GM19351 (cell line): Measurements from ENCODE around the gene PICK1.

ENCODE experiments used
- ATAC-seq: cut with Tn5 transposase; IDR thresholded peaks from one replicate; pipeline ENCODE4 v1.9.1; 2021; ENCODE audit warnings: mild to moderate bottlenecking, moderate library complexity; ENCODE audit not compliant: unreplicated experiment

Gene PICK1

DNA sequence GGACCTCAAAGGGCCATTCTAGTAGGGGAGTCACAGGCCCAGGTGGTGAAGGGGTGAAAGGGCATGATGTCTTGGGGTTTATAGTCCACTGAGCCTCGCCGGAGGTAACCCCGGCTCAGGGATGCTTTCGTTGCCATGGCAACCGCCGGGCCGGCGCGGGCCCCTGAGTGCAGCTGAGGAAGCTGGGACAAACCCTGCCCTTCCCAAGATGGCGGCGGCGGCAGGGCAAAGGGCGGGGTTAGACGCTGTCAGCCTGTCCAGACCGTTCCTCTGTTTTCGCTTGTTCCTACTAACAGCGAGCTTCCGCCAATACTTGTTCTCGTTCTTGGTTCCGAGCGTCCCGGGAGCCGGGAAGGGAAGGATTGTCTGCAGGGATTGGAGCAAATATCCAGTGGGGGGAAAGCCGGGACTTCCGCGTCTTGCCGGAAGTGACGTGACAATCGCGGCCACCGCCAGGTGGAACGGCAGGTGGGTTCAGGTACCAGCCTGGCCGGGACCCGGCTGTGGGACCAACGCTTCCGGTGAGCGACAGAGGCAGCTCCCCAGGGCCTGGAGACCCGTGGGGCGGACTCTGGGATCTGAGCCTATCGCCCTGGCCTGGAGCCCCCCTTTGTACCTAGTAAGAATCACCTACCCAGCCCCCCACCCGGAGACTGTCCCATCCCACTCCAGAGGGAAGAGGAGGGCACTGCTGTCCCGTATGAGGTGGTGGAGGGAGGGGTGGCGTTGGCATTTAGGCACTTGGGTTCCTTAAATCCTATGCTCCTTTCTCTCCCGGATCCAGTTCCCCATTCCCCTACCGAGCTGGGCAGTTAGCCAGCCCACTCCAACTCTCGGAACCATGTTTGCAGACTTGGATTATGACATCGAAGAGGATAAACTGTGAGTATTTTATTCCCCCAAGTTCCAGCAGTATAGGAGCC, at the start of gene PICK1:
PICK1 (plus strand) TSS at position 436 of the 923 bp plus-strand sequence; CDS start at position 842, 406 bp downstream.
- no peak for ATAC-seq

DNA sequence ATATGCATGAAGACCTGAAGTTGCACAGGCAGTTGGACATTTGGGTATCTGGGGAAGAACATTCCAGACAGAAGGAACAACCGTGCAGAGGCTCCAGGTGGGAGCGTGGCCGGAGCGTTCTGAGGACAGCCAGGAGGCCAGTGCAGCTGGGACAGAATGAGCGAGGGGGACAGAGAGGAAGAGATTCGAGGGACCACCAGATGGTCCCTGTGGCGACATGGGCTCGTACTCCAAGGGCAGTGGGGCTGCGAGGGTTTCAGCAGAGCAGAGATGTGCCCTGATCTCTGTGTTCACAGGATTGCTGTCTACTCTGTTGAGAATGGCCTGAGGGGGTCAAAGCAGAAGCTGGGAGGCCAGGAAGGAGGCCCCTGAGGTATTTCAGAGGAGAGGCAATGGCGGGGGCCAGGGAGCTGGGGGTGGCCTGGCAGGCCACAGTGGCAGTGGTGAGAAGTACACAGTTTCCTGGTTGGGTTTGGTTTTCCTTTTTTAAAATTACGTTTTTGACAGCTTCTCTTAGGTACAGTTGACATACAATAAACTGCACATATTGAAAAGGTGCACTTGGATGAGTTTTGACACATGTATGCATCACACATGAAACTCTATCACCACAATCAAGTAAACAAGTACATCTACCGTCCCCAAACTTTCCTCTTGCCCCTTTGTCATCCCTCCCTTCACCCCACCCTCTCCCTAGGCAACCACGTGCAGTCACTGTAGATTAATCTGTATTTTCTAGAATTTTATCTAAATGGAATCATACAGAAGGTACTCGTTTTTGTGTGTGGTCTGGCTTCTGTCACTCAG, 48.0 kb upstream of the PICK1 start:
- ATAC-seq, result no peak

GRCh38 chr22:38012604-38013072, 44.6 kb upstream of the PICK1 start:
- ATAC-seq, result no peak

DNA sequence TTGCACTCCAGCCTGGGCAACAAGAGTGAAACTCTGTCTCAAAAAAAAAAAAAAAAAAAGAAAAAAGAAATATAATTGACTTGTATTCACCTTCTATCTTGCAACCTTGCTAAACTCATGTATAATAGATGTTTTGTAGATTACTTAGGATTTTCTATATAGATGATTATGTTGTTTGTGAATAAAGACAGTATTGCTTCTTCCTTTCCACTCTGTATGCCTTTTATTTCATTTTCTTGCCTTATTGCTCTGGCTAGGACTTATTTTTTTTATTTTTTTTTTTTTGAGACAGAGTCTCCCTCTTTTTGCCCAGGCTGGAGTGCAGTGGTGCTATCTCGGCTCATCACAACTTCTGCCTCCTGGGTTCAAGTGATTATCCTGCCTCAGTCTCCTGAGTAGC, 43.1 kb upstream of the PICK1 start:
- no peak for ATAC-seq

GRCh38 chr22:38016182-38017151, 40.7 kb upstream of the PICK1 start:
- no peak for ATAC-seq

DNA sequence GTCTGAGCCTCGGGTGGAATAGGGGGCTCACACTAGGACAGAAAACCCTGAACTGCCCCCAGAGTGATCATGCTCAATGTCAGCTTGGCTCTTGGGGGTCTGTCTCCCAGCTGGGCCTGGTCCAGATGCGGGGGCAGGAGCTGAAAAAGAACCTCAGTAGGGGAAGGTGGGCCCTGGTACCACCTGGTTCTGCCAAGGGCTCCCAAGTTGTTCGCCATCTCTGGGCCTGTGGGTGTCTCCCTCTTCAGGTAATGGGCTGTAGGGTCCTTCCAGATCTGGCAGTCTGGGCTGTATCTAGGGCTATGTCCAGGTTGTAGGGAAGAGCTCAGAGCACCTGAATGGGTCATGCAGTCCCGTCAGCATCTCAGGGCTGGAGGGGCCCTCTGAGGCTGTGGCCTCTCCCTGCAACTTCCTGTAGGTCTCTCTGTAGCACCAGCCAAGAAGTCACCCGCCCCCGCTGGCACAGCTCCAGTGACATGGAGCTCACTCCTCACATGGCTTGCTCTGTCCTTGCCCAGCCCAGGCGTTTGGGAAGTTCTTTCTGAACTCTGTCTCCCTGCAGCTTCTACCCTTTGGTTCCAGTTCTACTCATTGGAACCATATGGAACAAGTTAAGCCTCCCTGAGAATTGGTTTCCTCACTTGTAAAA, 39.8 kb upstream of the PICK1 start:
- ATAC-seq, result no peak

DNA sequence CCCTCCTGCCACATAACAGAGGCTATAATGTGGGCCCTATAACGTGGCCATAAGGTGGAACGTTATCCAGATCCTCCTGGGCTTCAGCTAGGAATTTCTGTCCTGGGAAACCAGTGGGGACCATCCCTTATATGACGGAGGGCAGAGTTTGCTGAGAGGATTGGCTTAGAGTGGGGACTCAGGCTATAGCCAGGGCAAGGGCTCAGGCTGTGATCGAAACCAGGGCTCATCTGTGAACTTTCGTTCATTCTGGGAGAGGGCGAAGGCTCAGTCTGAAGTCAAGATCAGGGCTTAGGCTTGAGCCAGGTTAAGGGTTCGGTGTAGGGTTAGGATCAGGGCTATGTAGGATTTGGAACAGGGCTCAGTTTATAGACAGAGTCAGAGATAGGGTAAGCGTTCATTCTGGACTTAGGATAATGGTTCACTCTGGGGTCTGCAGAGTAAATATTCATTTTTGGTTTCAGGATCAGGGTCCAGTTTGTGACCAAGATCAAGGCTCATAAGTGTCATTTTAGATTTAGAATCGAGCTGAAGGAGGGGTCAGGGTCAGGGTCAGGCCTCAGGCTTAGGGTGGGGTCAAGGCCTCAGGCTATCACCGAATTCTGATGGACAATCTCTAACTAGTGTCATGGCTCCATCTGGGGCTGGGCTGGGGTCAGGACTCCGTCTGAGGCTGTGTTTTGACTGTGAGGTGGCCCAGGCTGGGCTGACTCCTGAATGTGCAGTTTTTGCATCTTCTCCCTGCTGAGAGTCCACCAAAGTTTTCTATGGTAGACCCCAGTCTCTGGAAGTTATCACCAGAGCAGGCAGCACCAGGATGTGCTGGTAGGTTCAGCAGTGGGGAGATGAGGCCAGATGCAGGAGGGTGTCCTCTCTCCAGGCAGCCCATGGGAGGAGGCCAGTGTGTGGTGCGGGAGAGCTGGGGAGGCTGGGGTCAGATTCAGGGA, 39.0 kb upstream of the PICK1 start:
- ATAC-seq, result no peak

DNA sequence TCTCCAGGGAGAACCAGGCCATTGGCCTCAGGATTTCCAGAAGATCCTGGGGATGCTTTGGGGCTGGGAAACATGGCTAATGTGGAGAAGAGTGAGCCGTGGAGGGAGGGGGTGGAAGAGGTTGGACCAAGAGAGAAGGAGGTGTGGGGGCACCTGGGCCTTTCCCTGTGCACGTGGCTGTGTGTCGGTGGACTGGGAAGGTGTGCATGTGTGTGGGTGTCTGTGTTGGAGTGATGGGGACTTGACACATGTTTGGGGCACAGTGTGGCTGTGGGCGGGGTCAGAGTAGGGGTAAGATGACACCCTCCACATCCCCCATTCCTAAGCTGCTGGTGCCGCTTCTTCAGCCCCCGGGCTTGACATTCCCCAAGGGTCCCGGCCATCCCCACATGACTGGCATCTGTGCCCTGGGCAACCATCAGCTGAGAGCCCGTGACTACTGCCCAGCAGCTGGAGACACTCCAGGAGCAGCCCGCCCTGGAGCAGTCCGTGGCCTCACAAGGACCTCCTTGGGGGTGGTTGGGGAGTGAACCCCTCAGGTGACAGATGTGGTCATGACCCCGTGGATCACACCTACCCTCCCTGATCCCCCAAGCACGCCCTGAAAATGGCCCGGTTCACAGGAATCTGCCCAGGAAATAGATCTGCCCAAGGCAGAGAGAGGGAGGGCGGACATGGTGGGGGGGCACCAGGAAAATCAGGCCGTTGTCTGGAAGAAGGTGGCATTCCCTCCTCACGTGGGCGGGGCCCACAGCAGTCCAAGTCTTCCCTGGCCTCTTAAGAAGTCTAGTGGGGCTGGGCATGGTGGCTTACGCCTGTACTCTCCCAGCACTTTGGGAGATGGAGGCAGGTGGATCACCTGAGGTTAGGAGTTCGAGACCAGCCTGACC, 38.0 kb upstream of the PICK1 start:
- no peak for ATAC-seq

DNA sequence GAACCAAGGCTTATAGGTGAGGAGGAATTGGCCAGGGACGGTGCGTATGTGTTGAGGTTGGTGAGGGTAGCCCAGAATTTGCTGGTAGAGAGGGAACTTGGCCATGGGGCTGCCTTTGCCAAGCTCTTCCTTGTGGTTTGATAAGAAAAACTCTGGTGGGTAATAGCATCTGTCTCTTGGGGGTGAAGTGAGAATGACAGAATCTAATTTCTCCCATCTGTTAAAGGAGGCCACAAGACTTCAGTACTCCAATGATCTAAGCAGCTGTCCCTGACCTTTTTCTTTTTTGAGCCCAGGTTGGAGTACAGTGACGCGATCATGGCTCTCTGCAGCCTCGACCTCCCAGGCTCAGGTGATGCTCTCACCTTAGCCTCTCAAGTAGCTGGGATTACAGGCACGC, 36.0 kb upstream of the PICK1 start:
- ATAC-seq, result no peak

- no peak for ATAC-seq
These were observed 34.2 kb upstream of the PICK1 start for GRCh38 chr22:38023045-38023444.

DNA sequence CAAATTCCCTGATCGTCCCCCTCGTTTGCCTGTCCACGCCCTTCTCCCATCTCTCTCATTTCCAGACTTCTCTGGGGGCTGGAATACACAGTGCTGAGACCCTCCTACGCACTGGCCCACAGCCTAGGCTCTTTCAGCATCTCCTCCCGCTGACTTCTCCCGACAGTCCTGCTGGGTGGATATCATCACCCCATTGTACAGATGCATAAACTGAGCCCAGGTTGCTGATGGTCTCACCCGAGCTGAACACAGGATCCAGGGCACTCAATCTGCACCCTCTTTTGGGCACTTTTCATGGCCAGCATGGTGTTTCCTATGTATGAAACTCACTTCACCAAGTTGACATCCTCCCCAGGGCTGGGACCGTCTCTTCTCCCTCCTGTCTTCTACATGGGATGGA, 31.7 kb upstream of the PICK1 start:
- ATAC-seq, result no peak

DNA sequence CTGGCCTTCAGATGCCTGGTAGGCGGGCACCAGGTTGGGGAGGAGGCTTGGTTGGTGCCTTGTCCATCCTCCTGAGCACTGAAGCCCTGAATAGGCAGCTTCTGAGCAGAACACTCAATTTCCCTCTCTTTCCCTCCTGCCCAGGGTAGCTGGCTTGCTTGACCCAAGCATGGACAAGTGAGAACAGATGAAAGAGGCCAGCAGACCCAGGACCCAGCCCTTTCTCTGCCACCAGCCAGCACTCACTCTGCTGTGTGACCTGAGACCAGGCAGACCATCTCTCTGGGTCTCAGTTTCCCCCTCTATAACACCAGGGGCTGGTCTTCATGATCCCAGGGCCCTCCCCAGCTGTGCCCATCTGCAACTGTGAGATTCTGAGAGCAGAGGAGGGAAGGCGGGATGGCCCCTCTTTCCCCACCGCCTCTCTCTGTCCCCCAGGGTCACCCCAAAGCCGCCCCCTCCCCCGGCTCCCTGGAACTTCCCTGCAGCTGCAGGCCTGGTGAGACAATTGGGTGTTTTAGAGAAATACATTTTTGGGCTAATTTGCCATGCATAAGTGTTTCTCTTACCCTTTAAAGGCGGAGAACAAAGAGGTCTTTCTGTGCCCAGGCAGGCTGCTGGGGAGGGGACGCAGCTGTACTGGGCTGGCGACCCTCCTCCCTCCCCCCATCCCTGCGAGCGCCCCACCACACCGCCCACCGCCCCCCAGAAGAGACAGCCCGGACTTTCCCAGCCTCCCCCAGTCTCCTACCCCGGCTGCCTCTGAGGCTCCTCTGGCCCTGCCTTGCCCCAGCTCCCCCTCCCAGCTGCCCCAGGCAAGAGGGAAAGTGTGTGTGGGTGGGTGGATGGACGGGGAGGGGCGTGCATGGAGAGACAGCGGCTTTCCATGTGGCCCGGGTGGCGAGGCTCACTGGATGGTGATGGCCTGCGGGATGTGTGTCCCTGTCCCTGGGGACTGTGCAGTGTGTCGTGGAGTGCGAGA, 30.8 kb upstream of the PICK1 start:
- ATAC-seq, result no peak

- no peak for ATAC-seq
These were observed 29.7 kb upstream of the PICK1 start for GRCh38 chr22:38027487-38027886.

DNA sequence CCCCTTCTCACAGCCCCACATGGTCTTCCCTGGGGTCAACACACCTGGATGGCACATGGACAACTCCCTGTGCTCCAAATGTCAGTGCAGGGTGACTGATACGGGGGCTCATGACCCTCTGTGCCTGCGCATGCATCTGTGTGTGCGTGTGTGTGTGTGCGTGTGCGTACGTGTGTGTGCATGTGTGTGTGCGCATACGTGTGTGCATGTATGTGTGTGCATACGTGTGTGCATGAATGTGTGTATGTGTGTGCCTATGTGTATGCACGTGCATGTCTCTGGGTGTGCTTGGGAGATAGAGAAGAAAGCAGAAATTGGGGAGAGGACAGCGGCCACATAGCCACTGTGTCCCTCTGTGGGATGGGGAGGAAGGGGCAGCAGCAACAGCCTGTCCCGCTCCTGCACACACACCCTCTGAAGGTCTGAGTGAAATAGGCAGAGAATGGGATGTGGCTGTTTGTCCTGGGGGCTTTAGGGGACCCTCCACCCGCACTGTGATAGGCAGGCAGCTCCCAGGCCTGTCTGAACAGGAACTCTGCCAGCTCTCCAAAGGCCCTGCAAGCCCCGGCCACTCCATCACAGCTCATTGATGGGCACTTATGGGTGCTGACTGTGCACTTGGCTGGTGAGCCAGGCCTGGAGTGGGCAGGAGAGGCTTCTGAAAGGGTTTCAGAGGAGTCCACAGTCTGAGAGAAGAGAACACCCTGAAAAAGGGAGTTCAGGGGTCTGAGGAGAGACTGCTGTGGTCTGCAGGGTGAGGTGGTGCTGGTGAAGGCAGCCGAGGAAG, 28.7 kb upstream of the PICK1 start:
- ATAC-seq, result no peak

GRCh38 chr22:38029370-38029769, 27.8 kb upstream of the PICK1 start:
- ATAC-seq, result no peak

DNA sequence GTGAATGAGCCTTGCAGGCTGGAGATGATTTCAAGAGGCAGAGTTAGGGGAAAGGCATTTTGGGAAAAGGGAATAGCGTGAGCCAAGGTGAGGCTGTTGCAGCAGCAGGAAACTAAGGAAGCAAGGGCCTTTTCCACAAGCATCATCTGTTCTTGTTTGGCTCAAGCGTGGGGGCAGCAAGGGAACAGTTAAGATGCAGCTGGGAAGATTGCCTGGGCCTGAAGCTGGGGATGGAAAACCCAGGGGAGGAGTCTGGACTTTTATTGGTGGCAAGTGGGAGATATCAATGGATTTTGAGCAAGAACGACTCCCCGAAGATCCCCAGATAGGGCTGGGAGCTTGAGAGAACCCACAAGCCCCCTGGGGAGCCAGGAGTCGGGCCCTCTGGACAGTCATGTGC, 27.3 kb upstream of the PICK1 start:
- ATAC-seq, result no peak
